ENCODE measurements around the gene CD99L2.

CD99L2 gene

DNA sequence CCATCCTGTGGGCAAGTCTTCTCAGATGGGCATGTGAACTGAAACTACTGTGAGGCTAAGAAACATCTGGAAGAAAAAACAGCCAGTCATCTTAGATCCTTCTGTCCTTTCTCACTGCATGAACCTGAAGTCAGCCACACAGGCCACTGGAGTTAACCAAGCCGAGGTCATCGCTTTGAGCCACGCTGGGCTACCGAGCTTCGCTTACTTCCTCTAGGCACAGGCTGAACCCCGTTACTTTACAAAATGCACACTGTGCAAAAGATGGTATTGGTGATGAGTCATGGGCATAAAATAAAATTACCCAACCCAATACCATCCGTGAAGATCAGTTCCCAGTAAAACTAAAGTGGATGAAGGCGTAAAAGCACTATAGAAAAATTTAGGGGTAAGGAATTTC is 119.1 kb downstream of the CD99L2 start:
- DNase-seq: no peak

DNA sequence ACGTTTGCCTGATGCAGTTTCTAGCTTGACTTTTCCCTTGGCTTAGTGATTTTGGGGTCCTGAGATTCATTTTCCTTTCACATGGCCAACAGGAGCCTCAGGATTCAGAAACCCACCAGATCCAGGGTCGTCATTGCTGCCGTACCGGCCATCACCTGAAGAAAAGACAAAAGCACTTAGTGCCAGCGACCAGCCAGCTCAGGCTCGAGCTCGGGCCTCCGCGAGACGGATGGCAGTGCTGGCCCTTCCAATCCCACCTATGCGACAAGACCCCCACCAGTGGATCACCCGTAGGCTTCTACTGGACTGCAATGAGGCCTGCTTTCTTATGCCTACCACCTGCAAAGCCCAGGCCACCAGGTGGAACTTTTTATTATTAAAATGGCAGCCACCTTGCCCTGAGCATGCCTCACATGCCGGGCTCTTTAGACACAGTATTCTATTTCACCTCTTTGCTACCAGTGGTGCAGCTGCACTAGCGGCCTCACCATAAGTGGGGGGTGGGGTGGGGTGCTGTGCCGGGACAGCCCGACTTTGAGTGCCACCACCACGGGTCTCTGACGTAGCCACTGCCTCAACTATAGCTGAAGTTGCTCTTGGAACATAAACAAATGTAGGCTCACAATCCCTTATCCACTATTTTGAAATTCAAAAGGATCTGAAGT is 121.0 kb downstream of the CD99L2 start:
- DNase-seq: no peak

DNA sequence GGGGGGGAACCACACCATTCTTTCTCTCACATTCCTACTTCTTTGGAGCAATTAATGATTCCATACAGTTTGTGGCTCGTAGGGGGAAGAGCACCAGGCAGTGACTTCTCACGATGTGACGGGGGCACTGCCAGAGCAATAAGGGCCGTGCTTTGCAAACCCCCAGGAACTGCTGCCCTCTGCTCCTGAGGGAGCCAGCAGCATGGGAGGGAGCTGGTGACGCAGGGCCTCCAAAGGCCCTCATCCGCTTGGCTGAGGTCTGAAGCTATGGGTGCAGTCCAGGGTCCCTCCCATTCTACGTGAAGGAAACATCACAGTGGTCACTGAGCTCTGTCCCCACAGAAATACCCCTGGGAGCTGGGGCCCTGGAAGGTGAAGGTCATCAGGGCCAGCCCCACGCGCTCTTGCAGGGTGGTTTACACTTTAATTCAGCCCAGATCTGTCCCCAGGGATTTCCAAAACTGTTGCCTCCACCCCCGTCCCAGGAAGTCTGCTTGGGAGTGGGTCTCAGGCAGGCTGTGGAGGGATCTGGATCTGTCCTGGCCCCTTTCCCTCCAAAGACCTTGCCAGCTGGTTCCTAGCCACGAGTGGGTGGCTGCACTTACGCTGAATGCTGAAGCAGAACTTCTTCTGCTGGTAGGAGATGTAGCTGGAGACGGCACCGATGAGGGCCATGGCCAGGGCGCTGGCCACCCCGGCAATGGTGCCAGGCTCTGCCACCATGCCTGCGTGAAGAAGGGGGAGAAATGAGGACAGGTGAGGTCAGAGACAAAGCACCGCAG is 122.7 kb downstream of the CD99L2 start:
- DNase-seq: no peak

DNA sequence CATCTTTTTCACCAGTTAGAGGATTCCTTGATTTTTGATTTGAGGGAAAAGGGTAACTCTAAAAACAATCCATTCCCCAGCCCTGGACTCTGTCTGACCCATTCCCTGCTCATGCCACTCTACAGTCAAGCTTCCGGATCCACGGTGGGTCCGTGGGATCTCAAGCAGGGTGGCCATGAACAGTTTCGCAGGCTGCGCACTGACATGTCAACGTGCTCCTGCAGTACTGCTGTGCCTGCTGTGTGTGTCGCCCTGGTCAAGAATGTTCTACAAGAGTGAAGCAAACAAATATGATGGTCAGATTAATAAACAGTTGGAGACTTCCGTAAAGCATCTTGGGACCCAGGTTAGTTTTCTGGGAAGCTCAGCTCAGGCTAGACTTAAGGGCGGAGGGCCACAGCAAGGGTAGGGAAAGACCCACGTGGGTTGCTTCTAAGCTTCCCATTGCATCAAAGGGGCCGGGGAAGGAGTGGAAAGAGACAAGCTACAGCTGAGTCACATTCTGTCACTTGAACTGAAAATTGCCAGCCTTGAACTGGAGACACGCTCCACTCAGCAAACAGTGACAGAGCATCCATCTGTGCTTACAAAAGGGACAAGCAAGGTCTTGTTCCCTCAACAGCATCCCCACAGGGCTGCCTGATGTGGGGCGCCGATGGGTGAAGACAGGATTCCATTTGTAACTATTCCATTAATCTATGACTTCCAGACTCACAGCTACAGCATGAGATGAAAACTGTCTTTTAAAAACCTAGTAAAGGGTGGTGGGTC is 123.5 kb downstream of the CD99L2 start:
- no peak for DNase-seq

GRCh38 chrX:150773634-150774033 is 124.8 kb downstream of the CD99L2 start:
- DNase-seq: no peak

GRCh38 chrX:150773117-150773516 is 125.4 kb downstream of the CD99L2 start:
- no peak for DNase-seq

GRCh38 chrX:150772150-150772970 is 126.1 kb downstream of the CD99L2 start:
- DNase-seq: peak; percentile 60

DNA sequence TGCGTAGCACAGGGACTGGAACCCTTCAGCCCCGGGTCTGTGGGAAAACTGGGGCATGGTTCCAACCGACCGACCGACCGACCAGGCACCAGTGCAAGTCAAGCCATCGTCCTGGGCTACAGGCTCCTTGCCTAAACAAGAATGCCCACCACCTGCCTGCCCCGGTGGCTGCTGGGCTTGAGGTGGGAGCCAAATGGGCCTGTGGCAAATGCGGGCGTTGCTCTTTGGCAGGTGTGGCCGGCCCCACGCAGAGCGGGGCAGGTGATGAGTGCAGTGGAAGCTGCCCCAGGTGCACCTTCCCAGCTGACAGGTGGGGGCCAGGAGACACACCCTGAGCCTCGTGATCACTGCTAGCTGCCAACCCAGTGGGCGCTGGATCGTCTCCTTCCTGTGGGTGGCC is 127.4 kb downstream of the CD99L2 start:
- no peak for DNase-seq

DNA sequence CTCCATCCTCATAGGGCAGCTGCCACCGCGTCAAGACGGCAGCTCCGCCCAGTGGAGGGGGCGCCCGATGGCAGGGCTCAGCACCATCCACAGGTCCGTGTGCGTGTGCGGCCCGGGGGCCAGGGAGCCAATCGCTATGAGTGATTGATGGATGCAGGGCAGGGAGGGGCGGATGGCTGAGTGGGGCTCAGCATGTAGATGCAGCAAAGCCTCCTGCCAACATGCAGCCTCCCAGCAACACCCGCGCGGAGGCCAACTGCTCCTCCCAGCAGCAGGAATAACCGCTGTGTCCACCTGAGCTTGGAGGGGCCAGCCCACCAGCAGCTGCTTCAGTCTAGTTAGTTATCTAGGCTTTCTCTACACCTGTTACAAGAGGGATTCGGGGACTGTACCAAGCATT is 127.8 kb downstream of the CD99L2 start:
- DNase-seq: no peak

GRCh38 chrX:150769408-150769807 is 129.1 kb downstream of the CD99L2 start:
- DNase-seq: no peak

DNA sequence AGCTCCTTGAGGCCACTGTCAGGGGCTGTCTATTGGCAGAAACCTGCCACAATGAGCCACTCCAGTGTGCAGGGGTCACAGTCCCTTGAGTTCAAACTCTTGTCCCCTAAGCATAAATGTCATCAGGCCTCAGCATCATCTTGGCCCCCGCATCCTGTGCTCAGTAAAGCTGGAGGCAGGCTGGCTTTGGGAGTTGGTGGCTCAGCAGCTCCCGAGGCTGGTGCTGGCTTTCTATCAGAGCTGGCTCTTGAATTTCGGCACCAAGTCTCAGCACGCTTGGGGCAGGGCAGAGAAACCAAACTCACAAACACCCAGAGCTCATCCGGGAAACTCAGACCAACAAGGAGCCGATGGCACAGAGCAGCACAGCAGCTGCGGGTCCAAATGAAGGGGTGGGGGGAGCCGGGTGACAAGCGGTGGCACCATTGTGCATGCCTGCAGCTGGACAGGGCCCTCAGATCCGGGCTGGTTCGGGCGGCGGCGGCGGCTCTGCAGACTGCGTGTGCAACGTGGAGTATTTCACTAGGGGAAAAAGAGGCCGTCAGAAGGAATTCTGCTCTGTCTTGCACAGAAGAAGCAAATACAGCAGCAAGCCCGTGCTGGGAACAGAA is 129.8 kb downstream of the CD99L2 start:
- DNase-seq: no peak

- no peak for DNase-seq
Observed at GRCh38 chrX:150768132-150768485, 130.4 kb downstream of the CD99L2 start.

GRCh38 chrX:150767475-150768131 is 130.9 kb downstream of the CD99L2 start:
- no peak for DNase-seq

DNA sequence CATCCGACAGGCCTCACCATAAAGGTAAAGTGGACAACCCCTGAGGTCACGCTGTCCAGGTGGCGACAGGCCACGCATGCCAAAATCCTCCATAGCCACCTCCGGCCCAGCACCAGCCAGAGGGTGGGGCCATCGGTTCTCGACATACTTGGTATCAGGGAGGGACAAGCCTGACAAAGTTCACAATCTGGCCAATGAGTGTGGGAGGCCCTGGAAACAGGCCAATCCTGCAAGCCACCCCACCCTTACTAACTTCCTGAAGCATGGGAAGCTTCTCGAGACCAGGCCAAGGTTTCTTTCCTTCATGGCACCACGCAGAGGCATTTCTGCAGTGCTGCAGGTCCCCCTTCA is 131.4 kb downstream of the CD99L2 start:
- no peak for DNase-seq

DNA sequence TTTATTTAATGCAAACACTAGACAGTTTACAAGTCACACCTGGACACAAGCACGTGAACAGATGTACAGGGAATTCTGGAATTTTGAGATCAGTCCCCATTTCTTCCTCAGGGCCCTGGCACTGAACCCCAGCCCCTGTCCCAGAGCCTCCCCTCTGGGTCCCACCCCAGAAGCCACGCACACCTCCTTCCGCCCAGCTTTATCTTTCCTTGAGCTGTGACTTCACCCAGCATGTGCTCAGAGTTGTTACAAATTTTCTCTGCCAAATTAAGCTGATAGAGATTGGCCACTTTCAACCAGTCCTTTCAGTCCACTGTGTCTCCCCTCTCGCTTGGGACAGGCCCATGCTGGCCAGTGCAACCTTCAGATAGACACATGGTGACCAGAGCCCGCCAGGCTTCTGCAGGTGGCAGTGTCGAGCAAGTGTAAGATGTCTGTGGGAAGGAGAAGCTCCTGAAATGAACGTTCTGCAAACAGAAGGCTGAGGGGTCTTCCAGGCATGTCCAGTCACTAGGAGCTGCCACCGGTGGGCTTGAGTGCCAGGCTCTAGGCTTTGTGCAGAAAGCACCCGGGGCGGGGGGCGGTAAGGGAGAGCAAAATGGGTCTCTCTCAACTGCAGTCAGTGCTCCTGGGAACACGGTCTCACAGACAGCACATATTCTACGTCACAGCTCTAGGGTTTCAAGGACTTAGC is 132.0 kb downstream of the CD99L2 start:
- no peak for DNase-seq

GRCh38 chrX:150765782-150766350 is 132.6 kb downstream of the CD99L2 start:
- DNase-seq: no peak

DNA sequence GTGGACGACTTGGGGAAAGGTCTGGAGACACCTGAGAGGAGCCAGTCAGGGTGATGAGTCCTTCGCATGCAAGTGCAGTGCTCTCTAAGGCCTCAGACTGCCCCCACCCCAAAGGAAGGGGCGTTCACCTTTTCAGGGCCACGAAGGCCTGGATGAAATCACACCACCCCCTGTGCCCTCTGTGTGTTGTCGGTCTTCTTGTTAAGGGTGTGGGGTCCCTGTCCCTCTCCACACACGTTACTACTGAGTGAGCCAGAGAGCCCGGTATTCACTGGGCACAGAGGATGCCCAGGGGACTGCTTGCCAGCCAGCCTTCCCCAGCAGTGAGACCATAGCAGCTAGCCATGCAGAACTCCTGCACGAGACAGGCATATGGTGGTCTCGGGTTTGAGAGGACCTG is 133.2 kb downstream of the CD99L2 start:
- no peak for DNase-seq

GRCh38 chrX:150763810-150764209 is 134.7 kb downstream of the CD99L2 start:
- no peak for DNase-seq

- no peak for DNase-seq
Observed at GRCh38 chrX:150763303-150763797, 135.1 kb downstream of the CD99L2 start.

DNA sequence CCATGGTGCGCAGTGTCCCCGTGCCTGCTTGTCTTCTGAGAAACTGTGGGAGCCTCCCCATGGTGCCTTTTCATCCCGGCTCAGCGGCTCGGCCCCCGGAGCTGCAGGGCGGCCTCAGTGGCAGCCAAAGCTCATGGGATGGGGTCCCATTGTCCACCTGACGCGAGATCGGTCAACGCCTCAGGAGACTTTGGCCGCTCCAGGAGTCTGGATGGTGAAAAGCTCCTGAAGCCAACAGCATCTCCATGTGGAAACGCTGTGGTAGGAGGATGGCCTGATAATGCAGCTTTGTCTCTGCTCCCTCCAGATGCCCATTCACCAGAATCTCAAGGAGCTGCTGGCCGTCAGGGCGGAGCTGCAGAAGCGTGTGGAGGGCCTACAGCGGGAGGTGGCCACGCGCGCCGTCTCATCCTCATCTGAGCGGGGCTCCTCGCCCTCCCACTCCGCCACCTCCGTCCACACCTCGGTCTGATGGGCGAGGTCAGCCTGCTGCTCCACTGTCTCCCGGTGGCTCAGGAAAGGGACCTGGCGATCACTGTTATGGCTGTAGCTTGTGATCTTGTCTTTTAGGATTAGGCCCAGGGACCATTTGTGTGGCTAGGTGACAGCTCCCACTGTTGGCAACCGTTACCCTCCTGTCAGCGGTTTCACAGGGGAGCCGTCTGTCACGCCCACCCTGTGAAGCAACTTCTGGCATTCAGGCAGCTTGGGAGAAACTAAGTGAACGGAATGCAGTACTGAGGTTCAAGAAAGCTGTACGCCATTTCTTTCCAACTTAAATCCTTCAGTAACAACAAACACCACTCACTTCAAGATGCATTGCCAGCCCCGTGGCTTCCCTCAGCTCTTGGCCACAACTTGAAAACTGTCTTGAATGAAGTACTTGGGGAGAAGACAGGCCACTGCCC is 136.0 kb downstream of the CD99L2 start:
- no peak for DNase-seq

All from NCI-H1105 treated with DMSO at 0.1 percent for 48 hours (cell line).